GM04504 (cell line): Measurements from ENCODE around the gene GRIK1.

Experiments
- DNase-seq: peaks from one replicate; pipeline ENCODE4 v3.0.0-alpha.2; 2012; ENCODE audit warnings: low read depth

GRIK1 gene

DNA sequence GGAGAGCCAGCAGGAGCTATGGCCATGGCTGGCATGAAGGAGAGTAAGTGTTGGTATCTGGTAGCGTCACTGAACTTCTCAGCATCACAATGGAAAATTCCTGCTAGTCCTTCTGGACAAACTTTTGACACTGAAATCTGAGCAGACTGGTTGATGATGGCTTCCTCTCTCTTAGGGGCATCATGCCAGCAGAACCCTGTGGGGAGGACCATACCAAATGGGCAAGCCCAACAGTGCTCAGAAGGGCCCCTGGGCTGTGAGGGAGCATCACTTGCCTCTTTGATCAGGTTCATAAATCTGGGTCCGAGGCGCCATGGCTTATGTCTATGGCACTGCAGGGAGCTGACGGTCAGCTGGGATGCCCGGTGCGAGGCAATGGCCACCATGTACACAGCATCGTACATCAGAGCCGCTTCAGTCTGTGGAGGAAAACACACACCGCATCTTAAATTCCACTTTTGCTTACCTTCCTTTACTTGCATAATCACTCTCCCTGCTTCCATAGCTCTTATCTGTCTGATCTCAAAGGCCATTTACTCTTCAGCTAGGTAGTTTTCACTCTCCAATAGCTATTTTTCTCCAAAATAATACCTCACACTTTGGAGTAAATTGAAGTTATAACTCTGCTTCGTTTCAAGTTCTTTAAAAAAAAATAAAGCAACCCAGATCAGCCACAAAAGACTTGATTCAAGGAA lies 297.1 kb downstream of the GRIK1 start:
- DNase-seq = no peak

DNA sequence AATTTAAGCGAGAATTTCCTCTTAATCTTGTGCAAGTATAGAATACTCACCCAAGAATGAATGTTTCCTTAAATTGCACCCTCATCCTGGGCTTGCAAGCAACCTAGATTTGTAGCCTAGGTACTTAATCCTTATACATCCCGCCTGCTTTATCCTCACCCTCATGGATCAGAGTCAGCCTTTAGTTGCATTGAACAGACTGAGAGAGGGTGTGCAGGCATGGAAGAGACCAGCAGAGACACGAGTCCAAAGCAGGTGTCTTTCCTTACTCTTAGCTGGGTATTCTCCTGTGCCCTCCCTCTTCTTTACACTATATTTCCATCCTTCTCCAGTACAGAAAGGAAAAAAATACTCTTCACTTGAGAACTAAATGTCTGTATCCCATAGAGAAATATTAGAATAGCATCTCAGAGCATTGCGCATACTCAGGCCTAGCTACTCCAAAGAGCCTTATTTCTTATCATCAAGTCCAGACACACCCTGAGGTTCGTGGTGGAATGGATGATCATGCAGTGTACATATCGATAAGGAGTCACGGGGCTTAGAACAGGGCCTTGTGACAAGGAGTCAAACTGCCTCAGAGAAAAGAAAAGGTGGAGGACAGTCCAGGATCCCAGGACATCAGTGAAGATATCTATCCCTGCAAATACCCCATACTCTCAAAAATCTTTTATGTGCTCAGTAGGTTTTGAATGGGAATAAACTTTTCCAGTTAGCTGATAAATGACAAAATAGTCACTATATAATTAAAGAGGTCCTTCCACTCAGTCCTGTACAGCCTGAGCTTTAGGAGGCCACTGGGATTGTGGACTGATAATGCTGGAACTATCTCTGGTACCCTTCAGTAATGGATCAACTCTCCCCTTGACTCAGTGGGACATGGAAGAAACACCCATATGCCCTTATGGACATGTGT lies 297.9 kb downstream of the GRIK1 start:
- no peak for DNase-seq

DNA sequence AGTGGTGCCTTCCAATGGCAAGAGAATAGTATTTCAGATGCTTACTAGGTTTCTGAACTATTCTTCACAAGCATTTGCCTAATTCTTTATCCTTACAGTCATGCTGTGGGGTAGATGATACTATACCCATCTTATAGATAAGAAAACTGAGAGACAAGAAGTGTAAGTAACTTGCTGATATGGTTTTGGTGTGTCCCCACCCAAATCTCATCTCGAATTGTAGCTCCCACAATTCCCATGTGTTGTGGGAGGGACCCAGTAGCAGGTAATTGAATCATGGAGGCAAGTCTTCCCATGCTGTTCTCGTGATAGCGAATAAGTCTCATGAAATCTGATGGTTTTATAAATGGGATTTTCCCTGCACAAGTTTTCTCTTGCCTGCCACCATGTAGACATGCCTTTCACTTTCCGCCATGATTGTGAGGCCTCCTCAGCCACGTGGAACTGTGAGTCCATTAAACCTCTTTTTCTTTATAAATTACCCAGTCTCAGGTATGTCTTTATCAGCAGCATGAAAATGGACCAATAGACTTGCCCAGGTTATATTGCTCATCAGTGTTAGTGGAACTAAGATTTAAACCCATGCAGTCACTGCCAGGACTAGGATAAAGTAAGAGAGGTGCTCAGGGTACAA lies 298.7 kb downstream of the GRIK1 start:
- no peak for DNase-seq

DNA sequence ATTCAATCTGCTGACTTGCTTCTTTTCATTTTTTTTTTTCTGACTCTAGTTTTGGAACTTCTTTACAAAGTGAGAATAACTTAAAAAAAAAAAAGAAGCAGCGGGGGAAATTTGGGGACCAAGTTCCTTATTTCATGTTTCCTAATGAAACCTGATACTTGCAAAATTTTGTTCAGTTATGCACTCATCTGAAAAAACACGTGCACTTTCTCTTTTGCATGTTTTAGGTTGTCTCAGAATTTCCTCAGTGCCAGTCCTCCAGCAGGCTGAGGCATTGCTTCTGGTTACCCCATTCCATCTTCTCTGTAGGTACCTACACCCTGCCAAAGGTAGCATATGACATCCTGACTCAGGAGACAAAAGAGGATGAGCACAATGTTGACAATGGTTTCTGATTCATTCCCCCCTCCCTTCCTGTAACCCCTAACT lies 299.7 kb downstream of the GRIK1 start:
- no peak for DNase-seq

DNA sequence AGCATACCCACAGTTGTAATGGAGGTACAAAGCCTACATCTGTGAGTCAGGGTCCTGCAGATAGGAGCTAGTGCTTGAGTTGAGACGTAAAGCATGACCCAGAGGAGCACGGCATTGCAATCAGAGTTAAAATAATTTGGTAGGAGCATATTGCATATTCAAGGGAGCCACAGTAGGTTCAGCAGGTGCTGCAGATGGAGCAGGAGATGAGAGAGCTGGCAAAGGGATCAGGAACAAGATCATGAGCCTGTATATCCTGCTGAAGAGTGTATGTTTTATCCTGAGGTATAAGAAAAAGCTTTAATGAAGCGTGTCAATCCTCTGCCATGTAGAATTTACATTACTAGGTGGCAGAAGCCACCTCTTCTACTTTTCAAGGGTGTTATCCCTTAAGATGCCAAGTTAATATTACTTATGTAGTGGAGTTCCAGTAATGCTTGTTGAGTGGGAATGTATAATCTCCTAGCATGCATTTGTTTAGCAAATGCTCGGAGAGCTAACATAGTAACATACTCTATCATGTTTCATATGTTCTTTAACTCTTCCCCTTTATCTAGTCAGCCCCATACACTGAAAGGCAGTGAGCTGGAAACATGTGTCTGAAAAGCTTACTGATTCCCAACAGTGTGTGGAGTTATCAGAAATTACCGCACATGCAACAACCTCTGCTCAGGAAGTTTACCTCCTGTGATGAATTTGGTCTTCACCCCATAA lies 300.3 kb downstream of the GRIK1 start:
- DNase-seq = no peak

DNA sequence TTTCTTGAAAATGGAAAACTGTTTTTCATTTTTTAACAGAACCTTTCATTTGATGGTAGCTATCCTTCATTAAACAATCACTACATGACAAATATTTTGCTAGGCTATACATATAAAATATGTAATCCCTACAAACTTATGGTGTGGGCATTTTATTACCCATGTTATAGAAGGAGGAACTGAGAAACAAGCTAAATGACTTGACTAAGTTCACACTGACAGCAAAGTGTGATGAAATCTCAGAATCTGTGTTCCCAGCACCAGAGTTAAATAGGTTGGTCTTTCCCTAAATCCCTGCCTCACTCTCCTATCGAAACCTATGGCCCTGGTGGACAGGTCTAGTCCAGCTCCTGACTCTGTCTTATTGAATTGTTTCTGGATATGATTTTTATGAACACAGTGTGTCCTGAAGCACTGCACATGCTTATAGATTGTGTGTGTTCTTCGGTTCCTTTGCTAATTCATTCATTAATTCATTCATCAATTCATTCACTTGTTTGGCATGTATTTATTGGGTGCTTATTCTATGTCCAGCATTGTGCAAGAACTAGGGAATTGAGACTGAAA lies 301.0 kb downstream of the GRIK1 start:
- DNase-seq = no peak

DNA sequence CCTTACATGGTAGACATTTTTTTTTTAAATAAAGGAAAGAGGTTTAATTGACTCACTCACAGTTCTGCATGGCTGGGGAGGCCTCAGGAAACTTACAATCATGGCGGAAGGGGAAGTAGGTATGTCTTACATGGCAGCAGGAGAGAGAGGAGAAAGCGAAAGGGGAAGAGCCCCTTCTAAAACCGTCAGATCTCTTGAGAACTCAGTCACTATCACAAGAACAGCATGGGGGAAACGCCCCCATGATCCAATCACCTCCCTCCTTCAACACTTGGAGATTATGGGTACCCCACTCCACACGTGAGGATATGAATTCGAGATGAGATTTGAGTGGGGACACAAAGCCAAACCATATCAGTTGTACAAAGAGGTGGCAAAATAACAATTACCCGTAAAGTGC lies 301.7 kb downstream of the GRIK1 start:
- no peak for DNase-seq

DNA sequence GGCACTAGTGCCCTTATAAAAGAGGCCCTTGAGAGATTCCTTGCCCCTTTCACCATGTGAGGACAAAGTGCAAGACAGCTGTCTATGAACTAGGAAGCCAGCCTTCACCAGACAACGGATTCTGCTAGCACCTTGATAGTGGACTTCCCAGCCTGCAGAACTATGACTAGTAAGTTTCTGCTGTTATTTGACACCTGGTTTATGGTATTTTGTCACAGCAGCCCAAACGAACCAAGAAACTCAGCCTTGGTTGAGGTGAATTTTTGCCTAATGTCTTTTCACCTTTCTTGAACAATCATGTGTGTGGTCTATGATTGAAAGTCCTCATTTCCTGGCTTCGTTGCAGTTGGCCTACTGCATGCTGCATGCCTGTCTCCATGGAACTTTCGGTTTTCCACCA lies 302.2 kb downstream of the GRIK1 start:
- DNase-seq = no peak

DNA sequence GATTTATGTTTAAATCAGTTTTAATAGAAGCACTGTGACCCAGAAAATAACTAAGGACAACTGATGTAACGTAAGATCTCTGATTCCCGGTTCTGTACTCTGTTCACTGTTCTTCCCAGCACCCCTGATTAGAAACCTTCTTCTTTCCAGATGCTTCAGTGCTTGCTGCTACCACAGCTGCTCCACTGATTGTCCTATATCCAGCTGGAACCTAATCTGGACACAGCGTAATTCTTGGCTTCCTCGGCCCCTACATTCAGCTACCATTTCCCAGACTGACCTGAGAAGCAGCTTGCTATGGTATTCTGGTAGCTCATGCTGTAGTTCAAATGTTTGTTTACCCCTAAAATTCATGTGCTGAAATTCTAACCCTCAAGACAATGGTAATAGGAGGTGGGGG lies 302.7 kb downstream of the GRIK1 start:
- no peak for DNase-seq

DNA sequence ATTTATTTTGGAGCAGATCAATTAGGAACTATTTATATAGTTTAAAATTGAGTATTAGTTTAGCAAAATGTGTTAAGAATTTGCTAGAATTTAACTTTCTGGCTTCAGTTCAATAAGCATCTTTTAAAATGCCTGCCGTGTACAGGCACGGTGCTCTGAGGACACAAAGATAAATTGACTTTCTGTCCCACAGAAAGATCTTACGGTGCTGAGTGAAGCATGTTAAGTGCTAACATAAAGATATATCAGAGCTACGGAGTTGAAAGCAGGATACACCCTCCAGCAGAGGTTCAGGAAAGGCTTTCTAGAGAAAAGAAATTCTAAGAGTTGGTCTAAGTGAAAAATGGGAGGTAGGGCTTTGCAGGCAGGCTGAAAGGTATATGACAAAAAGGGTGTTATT lies 305.4 kb downstream of the GRIK1 start:
- DNase-seq = no peak

DNA sequence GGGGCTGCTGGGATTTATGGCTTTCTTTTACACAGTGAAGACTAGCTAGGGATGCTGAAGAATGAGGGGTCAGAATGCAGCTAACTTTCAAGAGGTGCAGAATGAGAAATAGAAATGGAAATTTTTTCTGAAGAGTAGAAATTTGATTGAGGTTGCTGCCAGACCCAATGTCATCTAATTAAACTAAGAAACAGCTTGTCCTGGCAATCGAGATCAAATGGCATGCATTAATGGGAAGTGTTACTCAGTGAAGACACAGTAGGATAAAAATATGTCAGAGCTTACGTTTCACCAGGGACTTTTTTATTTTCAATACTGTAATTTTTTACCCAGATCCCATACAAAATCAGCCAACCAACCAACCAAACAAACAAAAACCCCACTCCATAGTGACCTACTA lies 306.0 kb downstream of the GRIK1 start:
- no peak for DNase-seq

DNA sequence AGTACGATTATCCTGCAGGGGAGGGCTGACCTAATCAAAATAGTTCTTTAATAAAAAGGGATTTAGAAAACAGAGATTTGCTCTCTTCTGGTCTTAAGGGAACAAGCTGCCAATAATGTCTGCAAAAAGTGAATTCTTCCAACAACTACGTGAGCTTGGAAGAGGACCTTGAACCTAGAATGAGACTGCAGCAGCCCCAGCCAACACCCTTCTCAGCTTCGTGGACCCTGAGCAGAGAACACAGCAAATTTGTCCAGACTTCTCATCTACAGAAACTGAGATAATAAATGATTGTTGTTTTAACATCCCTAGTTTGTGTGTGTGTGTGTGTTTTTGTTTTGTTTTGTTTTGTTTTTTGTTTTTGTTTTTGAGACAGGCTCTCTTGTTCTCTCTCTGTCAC lies 309.4 kb downstream of the GRIK1 start:
- DNase-seq = no peak

DNA sequence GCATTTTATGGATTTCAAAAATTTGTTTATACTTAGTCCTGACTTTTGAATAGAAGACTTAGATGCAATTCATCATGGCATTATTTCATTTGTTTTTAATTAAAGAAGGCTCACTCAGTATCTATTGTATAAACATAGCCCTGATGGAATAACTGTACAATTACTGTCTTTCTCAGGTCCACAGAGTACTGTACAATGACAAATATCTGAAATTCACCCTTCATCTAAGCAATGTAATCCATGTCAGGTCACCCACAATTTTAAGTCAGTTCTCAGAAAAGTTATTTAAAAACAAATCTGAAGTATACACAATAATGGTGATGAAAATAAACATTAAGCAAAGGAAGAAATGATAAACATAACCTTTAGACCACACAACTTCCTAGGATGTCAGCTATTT lies 311.9 kb downstream of the GRIK1 start:
- no peak for DNase-seq

DNA sequence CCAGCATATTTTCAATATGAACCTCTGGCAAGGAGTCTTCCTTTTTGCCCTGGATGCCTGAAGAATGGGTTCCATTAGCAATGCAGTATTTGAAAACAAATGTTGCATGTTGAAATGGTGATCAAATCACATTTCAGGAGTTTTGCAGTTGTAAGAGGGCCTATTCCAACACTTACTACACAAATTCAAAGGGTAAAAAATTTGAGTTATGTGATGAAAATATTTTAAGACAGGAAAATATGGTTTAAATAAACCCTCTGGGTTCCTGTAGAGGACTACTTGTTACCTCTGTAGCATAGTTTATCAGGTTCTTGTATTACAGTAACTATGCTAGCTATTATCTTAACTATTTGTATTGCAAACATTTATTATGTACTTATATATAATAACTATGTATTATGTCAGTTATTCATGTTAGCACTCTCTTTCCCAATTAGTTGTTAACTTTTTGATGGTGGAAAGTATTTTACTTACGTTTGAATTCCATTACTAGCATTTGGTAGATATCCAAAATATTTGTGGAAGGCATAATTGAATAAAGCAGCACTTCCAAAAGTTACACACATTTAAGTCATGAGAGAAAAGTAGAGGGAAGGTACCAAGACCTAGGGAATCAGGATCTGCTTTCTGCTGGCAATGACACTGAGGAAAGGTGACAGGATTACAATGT lies 312.9 kb downstream of the GRIK1 start:
- DNase-seq = no peak

DNA sequence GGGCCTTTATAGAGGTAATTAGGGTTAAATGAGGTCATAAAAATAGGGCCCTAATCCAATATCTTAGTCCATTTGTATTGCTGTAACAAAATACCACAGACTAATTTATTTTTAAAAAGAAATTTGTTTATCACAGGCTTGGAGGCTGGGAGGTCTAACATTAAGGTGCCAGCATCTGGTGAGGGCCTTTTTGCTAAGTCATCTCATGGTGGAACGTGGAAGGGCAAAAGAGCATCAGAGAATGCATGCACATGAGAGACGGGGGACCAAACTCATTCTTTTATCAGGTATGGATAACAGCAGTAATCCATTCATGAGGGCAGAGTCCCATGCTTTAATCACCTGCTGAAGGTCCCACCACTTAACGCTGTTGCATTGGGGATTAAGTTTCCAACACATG lies 313.8 kb downstream of the GRIK1 start:
- no peak for DNase-seq

DNA sequence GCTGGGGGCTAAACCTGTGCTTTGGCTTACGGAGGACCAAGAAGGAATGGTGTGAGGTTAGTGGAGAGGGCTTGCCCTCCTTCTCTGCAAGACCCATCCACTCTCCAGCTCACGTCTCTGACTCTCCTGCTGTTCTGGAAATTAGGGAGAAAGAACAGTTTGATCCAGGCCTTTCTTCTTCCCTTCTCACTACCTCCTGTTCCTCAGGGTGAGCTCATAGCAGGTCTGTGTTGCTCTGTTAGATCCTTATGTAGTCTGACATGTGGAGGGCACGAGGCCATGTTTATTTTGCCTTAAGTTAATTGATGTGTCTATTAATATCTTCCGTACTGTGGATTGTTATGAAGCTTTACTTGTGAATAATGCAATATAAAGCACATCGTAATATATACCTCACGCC lies 315.0 kb downstream of the GRIK1 start:
- DNase-seq = no peak

DNA sequence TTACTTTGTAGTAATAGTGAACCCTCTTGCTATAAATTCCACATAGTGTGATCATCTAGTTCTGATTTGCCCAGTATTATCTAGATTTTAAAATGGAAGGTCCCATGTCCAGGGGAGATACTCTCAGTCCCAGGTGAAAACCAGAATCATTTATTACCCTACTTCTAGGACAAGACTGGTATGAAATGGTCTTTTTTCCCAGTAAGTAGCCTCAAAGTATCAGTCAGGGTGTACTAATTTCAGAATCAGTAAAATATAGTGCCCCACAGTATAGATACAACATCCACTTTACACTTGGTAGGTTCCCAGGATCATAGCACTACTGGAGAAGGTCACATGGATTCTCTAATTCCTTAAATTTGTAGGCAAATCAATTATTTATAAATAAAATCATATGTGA lies 318.3 kb downstream of the GRIK1 start:
- DNase-seq = no peak

DNA sequence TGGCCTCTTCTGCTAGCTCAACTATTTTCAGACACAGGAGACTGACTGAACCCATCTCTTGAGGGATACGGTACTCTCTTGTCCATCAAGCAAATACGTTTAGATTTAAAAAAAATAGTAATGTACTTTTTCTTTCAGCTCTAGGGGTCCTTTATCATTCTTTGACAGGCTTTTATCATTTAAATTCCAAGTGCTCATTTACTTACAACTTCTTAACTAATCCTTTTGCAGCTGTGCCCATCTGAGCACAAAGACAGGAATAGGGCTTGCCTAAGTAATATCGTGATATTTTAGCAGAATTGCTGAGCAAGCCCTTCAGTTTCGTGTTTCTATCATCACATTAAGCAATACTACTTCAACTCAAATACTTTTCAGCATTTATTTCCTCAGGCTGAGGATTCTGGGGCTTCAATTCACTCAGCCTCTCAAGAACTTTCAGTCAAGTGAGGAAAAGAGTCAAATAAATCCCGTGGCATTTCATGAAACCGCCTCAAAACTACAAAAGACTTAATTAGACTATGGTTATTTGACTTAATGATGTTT lies 323.5 kb downstream of the GRIK1 start:
- no peak for DNase-seq

DNA sequence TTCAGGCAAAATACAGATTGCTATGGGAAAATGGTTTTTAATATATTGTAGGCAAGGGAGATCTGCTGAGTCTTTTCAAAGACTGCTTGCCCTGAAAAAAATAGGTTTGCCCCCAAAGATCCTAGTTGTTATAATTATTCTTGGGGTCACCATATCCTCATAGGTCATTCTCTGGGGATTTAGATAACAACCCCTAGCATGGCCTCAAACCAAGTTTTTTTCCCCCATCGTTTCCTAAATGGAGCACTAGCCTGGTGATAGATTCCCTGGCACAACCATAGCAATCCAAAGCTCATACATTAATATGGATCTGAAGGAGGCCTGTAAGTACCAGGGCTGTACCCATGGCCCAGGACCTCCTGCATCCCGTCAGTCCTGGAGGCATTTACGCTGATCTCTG lies 325.9 kb downstream of the GRIK1 start:
- DNase-seq = no peak

DNA sequence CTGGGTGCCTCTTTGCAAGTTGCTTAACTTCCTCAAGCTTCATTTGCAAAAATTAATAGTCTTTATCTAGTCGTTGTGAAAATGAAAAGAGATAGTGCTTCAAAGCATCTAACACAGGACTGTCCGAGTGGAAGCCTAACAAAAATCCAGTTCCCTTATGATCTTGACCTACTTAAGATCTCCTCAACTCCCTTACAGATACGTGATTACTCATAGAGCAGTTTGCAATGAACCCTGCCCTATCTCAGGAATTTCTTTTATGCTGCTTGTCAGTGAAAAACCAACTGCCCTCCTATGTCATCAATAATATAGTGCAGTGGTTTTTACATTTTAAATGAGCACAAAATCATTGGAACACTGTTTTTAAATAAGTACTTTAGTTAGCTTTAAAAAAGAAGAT lies 326.8 kb downstream of the GRIK1 start:
- DNase-seq = no peak

DNA sequence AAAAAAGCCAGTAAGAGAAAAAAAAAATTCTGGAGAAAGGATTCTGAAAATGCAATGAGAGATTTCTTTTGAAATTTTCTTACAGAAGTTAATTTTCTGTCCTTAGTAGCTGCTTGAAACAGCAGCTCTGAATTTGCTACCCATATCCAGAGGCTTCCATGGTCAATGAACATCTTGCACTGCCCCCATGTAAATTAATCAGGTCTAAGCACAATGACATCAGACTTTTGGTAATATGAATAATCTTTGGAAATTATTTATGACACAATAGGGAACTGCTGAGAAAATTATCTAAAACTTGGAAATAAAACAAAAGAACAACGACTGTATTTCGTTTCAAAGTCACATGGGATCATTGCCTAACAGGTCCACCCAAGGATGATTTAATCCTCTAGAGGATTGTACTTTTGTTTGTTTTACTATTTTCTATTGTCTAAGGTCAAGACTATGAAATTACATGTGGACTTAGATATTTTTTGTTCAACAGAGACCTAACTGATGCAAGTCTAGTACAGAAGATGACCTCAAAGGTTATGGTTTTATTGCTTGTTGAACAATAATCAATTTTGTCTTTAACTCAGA lies 328.9 kb downstream of the GRIK1 start:
- DNase-seq = no peak
